Mesothelial cell of epicardium (in vitro differentiated cells): ENCODE data around the gene RAB3B. TPM values are rescaled to one million over a fixed set of nuclear protein-coding genes. Genes with fewer than 3 reads are reported as not detected.

Experiments used
- DNase-seq, 2 experiments: peaks; one replicate each; pipeline ENCODE4 v3.0.0; 2021; ENCODE audit warnings: low spot score in 2 of 2; ENCODE audit not compliant: unreplicated experiment in 2 of 2
- H3K27ac Mint-ChIP-seq: 2 replicates; pipeline ENCODE4 v1.8.0; 2021; ENCODE audit warnings: mixed read lengths
- H3K27me3 Mint-ChIP-seq: 2 replicates; pipeline ENCODE4 v1.8.0; 2021; ENCODE audit warnings: low read depth, mixed read lengths
- H3K36me3 Mint-ChIP-seq: 2 replicates; pipeline ENCODE4 v1.8.0; 2021; ENCODE audit warnings: mixed read lengths
- H3K4me1 Mint-ChIP-seq: 2 replicates; pipeline ENCODE4 v1.8.0; 2021; ENCODE audit warnings: mixed read lengths
- H3K4me3 Mint-ChIP-seq: 2 replicates; pipeline ENCODE4 v1.8.0; 2021; ENCODE audit warnings: mild to moderate bottlenecking, moderate library complexity, mixed read lengths
- H3K9me3 Mint-ChIP-seq: 2 replicates; pipeline ENCODE4 v1.8.0; 2021; ENCODE audit warnings: mixed read lengths
- CTCF ChIP-seq: fragments of 200-600 bp; sonication (generic); IDR thresholded peaks from one replicate; pipeline ENCODE4 v1.5.0; 2021; ENCODE audit warnings: antibody characterized with exemption; ENCODE audit not compliant: unreplicated experiment
- total RNA-seq: library from RNA; stranded (reverse); gene quantifications from 3 replicates; pipeline ENCODE4 v1.2.1, GENCODE V29; 2021

RAB3B gene
- total RNA-seq, 1 donor from 2014 or later, result 3.8 TPM

DNA sequence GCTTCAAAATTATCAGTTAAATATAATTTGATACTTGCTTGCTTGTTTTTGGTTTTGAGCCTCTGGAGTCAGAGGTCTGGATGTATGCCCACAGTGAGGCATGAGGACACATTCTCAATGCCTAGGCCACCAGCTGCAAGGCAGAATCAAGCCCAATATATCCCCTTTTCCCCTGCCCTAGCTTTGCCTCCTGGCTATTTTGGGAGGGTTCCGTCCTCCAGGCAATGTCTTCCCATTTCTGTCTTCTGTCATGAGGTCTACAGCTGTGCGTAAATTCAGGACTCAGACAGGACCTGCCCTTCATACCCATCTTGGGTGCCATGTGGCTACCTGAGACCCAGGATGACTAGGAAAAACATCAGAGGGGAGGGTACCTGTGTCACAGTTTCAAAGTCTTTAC, 131.2 kb downstream of the RAB3B start:
- no peaks in the 10 kb centered on the region for H3K4me1 Mint-ChIP-seq
- H3K27ac Mint-ChIP-seq, result no peak overlapping the region
- peaks cover 9% of the 10 kb centered on the region for H3K36me3 Mint-ChIP-seq

DNA sequence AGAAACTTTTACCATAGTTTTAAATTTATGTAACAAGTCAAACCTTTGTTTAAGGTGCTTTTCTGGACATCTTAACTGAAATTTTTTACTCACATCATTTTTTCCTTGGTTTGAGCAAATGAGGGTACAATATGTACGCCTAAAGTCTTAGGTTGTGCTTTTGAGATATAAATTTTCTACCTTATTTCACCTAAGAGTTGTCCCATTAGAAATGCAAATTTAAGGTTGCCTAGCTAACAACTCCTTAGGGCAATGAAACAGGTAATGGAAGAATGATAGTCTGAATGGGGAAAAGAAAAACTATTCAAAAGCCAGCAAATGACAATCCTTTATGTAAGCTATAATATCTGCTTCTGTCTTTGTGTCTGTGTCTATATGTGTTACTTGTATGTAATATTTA, 131.6 kb downstream of the RAB3B start:
- TF ChIP-seq CTCF, result no peak
- H3K27ac Mint-ChIP-seq, result no peak overlapping the region
- no peak overlapping the region for H3K4me3 Mint-ChIP-seq
- H3K36me3 Mint-ChIP-seq, result peaks cover 9% of the 10 kb centered on the region
- DNase-seq, result no peak
- H3K27me3 Mint-ChIP-seq, result no peaks in the 10 kb centered on the region
- H3K9me3 Mint-ChIP-seq, result no peaks in the 10 kb centered on the region
- no peaks in the 10 kb centered on the region for H3K4me1 Mint-ChIP-seq

More for the DNA sequence above, 131.2 kb downstream of the RAB3B start:
- TF ChIP-seq CTCF, result no peak
- Mint-ChIP-seq H3K4me3 (no peak overlapping the region), H3K27me3 (no peaks in the 10 kb centered on the region), H3K9me3 (no peaks in the 10 kb centered on the region)
- DNase-seq, result no peak

Other genes with a start within 250 kb of the RAB3B start
- gene NRDC, start 112.0 kb downstream of the RAB3B start, total RNA-seq, result 131 to 133 TPM (median 132 TPM) in 3 replicates
- 8.2 to 9.4 TPM (median 8.5 TPM) in 3 replicates for gene KTI12, start 43.1 kb upstream of the RAB3B start, total RNA-seq
- gene TXNDC12, start 64.5 kb upstream of the RAB3B start, total RNA-seq, result 46.7 to 53.9 TPM (median 47.8 TPM) in 3 replicates
- gene BTF3L4, start 65.6 kb upstream of the RAB3B start, total RNA-seq, result 74.0 to 78.1 TPM (median 76.3 TPM) in 3 replicates
- 30.5 to 33.3 TPM (median 31.3 TPM) in 3 replicates for gene ZFYVE9, start 151.4 kb upstream of the RAB3B start, total RNA-seq